Stimulated activated CD8-positive, alpha-beta memory T cell treated with anti-CD3 and anti-CD28 coated beads, Interleukin-15, amount 100 ng/mL, for 4 hours (primary cell): ENCODE measurements around the gene DIS3L2.
"Not testable (repeated sequence)": the region's sequence is repeated elsewhere in the genome, so short reads cannot be mapped to it uniquely, and the experiment has no call there.

Experiments
- DNase-seq, 2 donors: peaks; one replicate each; pipeline ENCODE4 v3.0.0-alpha.2; 2020; ENCODE audit warnings: low read depth in 2 of 2

DIS3L2 gene

DNA sequence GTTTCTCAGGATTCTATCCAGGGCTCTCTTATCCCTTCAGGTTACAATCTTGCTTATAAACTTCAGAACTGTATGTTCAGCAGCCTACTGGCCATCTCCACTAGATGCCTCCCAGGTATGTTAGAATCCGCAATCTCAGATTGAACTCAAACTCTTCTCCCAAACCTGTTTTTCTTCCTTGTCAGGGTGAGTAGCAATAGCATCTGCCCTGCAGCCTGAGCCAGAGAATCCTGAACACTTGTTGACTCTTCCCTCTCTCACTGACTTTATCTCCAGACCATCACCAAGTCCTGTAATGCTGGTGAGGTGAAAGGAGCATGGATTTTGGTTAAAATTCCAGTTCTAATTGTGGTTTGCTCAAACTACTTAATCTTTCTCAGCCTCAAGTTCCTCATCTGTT, 334.5 kb downstream of the DIS3L2 start:
- DNase-seq = no peak

DNA sequence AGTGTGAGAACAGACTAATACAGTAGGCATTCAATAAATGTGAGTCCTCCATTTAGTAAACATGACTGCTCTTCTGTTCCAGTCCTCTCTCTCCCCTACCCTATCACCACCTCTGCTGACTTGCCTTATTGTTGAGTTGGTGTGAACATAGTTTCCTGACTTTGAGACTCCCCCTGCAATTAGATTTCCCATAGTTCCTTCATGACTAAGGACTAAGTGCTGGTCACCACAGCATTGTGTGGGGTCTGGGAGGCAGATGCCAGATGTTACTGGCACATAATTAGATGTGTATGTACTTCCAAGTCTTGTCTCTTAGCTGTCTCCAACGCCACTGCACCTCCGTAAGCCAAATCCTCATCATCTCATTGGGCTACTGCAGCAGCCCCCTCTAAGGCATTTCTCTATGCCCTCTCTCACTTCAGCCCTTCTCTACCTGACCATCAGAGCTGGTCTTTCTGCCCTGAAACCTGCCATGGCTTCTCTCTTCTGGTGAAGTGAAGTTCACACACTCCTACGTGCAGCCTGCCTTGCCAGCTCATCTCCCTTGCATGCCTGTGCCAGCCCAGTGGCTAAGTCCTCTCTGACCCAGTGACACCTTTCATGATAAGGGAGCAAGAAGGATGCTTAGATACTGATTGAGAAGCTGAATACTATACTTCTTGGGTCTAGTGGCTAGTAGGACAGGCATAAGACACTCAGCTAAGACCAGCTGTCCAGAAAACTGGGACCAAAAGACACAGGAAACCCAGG, 335.4 kb downstream of the DIS3L2 start:
- DNase-seq = no peak

DNA sequence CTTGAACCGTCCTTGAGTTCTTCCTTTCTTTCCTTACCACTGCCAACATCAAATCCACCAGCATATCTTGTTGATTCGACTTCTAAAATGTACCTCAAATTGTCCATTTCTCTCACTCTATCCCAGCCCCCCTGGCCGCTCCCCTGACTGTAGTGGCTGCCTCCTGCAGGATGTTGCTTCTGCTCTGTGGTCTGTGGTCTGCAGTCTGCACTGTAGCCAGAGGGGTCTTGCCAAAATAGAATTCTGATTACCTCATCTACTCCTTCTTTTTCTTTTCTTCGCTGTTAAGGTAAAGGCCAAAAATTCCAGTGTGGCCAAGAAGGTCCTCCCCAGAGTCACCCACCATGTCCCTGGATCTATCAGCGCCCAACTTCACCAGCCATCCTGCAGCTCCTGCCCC, 337.6 kb downstream of the DIS3L2 start:
- DNase-seq = no peak

DNA sequence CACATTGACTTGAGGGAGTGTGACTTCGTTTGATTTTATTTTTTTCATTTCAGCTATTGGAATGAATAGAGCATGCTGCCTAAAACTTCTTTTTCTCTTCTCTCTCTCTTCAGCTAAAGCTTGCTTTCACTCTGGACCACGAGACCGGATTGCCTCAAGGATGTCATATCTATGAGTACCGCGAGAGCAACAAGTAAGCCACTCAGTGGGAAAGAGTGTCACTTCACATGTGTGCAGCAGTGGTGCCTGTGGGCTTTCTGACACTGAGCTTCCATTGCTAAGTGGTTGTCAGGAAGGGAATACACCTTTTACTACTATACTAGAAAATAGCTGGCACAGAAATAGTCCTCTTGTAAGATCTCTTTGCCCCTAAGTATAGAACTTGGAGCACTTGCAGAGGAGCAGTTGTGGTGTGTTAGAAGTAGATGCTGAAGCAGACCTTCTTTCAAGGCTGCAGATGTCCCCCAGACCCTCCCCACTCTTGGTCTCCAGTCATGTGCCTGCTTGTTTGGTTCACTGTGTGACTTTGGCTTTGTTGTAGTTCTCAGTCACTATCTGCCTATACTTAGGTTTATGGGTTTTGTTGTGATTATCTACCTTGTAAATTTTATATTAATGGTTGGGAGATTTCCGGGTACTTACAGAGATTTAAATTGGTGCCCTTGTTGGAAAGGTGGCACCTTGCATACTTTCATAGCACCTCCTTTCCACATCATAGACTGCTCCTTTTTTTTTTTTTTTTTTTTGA, 338.6 kb downstream of the DIS3L2 start:
- no peak for DNase-seq

DNA sequence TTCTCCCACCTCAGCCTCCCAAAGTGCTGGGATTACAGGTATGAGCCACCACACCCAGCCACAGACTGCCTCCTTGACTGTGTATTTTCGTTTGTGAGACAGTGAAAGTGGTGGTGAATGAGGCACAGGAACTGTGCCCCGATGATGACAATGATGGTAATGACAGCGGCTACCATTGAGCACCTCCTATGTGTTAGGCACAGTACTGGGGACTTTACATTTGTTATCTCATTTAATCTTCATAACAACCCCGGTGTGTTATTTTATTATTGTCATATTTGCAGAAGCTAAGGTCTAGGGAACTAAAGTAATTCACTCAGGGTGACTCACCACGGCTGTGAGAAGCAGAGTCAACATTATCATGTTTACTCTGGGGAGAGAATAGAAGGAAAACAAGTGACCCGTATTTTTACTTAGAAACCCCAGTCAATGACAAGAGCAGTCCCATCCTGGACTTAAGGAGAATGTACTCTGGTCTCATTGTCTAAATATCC, 339.4 kb downstream of the DIS3L2 start:
- no peak for DNase-seq

DNA sequence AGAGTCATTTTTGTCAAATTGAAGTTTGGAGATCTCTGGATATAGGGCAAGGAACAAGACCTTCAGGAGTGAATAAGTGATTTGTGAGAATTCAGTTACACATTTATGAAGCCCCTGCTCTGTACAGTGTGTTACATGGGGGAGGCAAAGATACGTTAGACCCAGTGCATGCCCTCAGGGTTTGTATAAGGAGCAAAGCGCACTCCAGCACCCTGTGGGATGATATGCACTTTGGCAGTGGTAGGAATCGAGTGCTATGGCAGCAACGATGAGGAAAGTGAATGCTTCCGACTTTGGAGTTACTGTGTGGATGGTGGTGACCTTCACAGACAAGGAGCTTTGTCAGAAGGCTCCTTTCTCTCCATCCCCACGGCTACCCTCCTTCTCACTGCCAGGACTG, 342.7 kb downstream of the DIS3L2 start:
- no peak for DNase-seq

DNA sequence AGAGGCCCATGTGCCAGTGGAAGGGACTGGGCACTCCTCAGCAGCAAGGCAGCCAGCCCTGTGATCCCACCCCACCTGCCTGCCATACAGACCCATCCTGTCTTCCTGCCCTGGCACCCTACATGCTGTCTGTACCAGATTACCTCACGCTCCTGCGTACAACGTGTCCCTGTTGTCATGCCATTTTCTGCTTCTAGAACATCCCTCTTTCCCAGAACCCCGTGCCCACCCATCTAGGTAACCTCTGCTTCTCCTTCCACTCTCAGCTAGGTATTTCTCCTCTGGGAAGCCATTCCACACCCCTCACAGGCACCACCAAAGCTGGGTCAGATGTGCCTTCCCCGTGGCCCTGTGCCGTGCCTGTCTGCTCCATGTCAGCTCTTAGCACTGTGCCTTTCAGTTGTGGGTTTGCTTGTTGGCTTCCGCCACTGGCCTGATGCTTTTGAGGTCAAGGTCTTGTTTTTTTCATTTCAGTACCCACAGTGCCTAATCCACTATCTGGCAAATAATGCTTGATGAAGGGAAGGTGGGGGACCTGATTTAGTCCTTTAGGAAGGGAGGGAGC, 345.3 kb downstream of the DIS3L2 start:
- no peak for DNase-seq

DNA sequence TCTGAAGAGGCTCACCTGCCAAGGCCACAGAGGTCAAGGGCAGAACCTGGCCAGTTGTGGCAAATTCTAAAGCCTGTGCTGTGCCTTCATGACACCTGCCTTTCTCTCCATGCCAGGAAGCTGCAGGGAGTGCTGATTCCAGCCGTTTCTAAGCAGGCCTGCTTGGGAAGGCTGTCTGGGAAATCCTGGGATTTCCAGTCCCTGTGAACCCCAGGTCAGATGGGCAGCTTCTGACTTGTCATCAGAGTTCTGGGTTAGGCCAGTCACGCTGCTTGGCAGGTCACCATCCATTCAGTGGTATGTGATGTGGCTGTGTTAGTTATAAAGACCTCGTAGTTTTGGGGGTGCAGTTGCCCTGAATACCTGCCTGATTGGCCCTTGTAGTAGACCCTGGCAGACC, 346.3 kb downstream of the DIS3L2 start:
- no peak for DNase-seq

DNA sequence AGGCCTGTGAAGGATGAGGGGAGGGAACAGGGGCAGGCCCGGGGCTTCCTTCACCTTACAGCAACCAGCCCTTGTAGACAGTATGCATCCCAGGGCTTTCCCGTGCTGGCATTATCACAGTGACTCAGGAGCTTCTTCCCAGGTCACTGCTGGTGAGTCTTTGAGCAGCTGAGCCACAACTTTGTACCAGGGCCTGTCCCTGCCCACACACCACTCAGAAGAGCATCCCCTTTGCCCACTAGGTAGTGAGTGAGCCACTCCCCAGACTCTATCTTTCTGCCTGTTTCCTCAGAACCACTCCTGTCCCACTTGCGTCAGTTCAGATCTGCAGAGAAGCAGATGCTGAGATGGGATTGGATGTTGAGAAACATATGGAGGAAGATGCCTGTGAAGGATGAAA, 347.5 kb downstream of the DIS3L2 start:
- DNase-seq = no peak

DNA sequence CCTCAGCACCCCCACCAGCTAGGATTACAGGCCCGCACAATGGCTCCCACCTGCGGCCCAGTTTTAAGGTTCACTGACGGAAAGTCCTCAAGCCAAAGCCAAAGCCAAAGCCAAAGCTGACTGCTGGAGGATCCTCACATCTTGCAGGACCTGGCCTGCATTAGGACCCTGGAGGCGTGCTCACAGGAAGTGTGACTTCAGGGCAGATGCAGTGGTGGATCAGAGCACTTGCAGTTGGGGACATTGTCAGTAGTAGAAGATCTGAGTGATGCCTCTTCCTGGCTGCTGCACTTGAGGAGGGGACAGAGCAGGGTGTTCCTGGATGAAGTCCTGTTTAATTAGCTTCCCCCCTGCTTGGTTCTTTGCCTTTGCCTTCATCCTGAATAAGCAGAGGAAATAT, 348.1 kb downstream of the DIS3L2 start:
- DNase-seq = no peak

DNA sequence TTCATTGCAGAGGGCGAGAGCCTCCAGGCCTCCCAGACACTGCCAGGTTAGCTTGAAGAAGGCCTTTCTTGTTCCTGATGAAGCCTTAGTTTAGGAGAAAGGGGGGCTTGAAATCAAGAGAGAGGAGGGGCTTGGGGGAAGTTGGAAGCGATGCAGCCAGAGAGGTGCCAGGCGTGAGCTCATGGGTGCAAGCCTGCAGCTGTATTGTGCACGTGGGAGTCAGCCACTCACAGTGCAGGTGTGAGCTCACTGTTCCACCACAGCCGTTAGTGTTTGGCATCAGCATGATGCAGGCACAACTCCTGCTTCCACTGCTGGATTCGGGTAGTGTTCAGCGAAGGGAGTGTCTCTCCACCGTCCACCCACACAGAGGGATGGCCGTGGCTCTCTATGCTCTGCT, 348.6 kb downstream of the DIS3L2 start:
- DNase-seq = no peak

DNA sequence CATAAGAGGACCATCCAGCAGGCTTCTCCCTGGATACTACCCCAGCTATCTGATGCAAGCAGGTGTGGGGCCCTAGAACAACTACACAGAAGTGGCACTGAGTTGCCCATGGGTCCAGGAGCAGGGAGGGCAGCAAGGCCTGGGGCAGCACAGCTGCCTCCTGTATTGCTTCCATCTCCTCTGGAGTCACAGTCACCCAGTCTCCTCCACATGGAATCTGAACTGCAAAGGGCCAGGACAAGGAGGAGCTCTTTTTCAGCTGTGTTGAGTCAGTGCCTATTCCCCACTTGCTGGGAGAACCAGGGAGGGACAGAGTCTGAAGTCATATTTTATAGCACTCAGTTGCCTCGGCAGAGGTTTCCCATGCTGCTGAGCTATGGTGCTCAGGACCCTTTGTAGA, 349.2 kb downstream of the DIS3L2 start:
- no peak for DNase-seq

DNA sequence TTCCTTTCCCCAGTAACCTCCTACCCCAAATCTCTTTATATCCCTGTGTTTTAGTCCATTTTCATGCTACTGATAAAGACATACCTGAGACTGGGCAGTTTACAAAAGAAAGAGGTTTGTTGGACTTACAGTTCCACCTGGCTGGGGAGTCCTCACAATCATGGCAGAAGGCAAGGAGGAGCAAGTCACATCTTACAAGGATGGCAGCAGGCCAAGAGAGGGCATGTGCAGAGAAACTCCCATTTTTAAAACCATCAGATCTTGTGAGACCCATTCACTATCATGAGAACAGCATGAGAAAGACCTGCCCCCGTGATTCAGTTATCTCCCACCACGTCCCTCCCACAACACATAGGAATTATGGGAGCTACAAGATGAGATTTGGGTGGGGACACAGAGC, 352.1 kb downstream of the DIS3L2 start:
- not testable (repeated sequence) for DNase-seq

DNA sequence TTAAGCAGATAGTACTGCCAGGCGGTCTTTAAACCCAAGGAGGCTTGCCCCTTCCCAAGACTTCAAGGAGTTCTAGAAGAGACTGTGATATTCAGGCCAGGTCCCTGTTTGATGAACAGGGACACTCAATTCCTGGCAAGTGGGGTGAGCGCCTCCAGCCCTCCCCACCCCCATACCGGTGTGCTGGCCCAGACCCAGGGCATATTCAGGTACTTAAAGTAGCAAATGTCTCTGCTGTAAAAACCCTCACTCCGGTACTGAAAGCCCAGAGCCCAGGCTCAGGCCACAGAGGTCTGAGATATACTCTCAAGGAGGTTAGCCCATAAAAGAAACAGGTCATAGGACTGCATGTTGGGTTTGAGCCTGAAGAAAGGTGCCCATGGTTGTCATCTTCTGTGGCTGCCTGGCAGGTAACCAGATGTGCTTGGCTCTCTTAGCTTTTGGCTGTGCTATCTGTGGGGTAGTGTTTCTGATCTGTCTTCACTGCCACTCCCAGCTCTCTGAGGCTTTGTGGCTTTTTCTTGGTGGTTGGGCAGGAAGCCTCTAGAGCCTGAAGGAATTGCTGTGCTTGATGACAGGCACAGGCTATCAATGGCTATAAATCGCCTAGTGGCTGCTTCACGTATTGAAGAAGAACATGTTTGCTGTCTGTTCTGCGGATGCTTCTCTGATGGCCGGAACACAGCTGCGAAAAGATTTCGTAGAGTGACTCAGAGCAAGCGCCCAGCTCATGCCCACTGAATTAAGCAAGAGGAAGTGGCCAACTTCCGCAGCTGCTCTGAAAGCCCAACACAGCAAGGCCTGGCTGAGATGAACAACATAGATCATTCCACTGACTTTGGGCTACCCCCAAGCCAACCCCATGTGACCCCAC, 353.8 kb downstream of the DIS3L2 start:
- peak; percentile 50 to 59 for DNase-seq

DNA sequence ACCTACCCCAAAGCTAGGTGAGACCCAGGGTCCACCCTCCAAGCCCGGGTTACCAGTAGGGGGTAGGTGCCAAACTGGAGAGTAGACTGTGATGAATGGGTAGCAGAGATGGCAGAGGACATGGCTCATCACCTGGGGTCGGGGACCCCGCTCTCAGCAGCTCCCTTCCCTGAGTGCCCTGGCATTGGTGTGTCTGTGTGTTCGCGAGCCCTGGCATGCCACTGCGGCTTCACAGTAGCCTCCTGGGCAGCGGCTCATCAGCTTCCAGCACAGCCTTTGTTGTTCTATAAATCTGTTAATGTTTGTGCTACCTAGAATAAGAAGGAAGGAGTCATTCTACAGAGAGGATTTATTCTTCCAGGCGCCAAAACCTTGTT, 354.4 kb downstream of the DIS3L2 start:
- no peak for DNase-seq

DNA sequence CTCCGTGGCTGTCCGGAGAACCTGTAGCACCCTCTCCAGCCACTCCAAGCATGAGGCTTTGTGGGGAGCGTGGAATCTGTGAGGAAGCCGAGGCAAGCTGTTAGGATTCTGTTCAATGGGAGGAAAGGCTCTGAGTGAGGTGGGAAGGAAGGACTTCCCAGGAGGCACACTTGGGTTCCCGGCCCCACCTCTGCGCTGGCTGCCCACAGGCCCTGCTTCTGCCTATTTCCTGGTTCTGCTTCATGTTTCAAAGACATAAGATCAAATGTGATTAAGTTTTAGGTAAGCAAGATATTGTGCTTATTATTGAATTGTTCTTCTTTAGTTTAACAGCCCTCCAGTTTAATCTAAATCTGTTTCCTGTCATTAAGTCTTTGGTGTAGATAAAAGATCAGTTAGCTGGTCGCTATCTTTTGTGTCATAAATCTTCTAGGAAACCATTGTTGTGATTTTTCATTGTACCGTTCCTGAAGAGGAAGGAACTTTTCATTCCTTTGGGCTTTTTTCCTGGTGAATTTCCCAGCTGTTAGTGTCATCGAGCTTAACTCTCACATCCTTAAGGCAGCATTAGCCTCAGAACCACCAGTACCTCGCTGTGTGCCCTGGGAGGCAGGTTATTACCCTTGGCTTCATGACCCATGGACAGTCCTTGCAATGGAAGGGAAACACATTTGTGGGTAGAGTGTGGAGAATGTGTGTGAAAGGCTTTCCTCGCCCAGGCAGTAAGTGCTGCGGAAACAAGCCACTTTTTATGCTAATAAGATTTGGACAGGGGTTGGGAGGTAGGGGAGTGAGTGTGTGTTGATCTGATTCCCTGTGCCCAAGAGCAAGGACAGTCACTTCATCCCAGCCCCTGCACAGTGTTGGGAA, 355.2 kb downstream of the DIS3L2 start:
- no peak for DNase-seq

DNA sequence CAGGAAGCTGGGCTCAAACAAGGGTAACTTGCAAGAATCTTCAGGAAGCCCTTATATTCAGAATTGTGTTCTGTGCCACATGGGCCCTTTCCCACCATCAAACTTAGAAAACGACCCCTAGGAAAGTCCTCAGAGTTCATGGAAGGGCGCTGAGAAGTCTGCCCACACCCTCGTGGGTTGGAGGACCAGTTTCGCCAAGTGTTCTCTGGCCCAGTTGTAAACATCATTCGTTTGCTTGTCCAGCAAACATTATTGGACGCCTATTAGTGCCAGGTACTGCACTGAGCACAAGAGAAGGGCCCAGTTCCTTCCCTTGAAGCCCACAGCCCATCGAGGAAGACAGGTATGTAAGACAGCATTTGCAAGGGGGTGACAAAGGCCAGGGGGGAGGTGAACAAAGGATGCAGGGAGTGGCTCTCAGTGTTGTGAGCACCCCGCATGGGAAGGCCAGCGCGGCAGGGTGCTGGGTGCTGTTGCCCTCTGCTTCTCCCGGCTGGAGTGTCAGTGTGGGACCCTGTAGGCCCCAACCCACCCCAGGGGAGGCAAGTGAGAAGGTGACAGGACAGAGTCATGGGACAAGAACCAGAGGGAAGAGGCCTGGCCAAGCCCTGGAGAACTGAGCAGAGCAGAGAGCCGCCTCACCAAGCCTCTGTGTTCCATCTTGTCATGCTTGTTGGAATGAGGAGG, 356.8 kb downstream of the DIS3L2 start:
- no peak for DNase-seq

DNA sequence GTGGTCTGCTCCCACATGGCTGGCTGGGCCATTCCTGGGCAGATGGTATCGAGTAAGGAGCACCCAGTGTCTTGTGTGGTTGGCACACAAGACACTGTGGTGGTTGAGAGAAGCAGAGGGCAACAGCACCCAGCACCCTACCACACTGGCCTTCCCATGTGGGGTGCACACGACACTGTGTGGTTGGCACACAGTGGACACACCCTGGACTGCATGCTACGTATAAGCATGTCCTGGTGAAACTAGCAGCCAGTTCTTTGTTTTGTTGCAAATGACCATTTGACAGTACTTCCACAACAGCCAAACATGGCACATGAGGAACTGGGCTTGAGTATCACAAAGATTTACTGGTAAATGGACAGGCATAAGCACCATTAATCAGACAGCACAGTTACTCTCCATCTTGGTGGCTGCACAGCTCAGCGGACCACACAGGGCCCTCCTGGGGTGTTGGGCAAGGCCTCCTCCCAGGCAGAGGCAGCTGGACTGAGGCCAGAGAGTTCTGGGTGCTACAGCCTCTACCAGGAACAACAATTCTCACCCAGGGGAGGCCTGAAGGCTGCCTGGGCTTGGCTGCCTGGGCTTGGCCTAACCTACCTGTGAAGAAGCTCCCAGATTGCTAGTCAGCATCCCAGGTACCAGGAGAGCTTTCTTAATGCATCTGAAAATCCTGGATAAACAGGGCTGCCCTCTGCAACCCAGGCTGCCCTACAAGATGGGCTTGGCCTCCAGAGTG, 357.7 kb downstream of the DIS3L2 start:
- DNase-seq = no peak

DNA sequence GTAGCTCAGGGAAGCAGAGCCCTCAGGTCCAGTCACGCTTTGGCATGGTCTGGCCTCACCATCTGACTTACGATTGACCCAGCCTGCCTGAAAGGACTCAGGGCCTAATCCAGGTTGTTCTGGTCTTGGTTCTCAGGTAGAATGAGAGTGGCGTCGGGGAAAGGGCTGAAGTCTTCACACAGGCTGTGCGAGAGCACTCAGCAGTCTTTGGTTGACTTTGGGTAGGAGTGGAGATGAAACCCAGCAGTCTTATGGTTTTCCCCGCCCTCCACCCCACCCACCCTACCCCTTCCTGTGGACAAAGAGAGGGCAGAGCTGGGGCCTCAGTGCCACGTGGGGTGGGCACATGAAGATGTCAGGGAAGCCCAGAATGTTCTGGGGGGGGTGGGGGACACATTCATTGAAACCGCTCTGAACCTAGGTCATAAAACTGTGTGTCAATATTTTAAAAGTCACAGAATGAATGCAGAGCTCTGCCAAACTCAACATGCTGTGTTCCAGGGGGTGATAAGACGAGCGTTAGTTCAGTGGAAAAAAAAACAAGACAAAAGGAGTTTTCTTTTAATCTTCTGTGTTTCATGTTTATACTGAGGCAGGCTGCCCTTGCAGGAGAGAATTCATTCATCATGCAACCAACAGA, 358.4 kb downstream of the DIS3L2 start:
- DNase-seq = no peak
